Prostate gland (tissue), 2 donors: ENCODE data around the gene TGFBRAP1. TPM values are rescaled to one million over a fixed set of nuclear protein-coding genes. Genes with fewer than 3 reads are reported as not detected.
"Not testable (repeated sequence)": the region's sequence is repeated elsewhere in the genome, so short reads cannot be mapped to it uniquely, and the experiment has no call there.

Experiments used
- DNase-seq: peaks from one replicate; pipeline ENCODE4 v3.0.0-alpha.2; 2019; ENCODE audit warnings: low spot score
- H3K27ac ChIP-seq, 2 donors: fragments of 200-600 bp; sonication (generic); 2 replicates each; pipeline ENCODE4 v1.5.1; 2017 to 2019
- H3K27me3 ChIP-seq: fragments of 200-600 bp; sonication (generic); replicated peaks from 2 replicates; pipeline ENCODE4 v1.5.1; 2019; ENCODE audit not compliant: insufficient read depth
- H3K36me3 ChIP-seq, 2 donors: fragments of 200-600 bp; sonication (generic); 1 replicate in 1 of 2; 2 replicates in 1 of 2; pipeline versions ENCODE4 v1.5.1 to v1.8.1; 2017 to 2019
- H3K4me1 ChIP-seq: fragments of 200-600 bp; sonication (generic); replicated peaks from 2 replicates; pipeline ENCODE4 v1.5.1; 2019
- H3K4me3 ChIP-seq, 2 donors: fragments of 200-600 bp; sonication (generic); 2 replicates each; pipeline ENCODE4 v1.5.1; 2017 to 2019
- H3K9me3 ChIP-seq: fragments of 200-600 bp; sonication (generic); 2 replicates; pipeline ENCODE4 v1.5.1; 2017
- CTCF ChIP-seq, 4 experiments: fragments of 200-600 bp in 2 of 4; fragments of 450-650 bp in 2 of 4; sonication (generic) in 2 of 4; IDR thresholded peaks; 1 replicate in 3 of 4; 2 replicates in 1 of 4; pipeline ENCODE4 v1.5.1; 2016 to 2019; ENCODE audit warnings: antibody characterized with exemption in 4 of 4, mild to moderate bottlenecking in 2 of 4, moderate library complexity in 2 of 4
- POLR2A ChIP-seq: fragments of 450-650 bp; IDR thresholded peaks from one replicate; pipeline ENCODE4 v1.6.1; 2016; ENCODE audit warnings: antibody characterized with exemption, mild to moderate bottlenecking
- POLR2AphosphoS5 ChIP-seq: sonication (generic); formaldehyde crosslinking; IDR thresholded peaks from one replicate; pipeline ENCODE4 v1.6.1; 2017; ENCODE audit warnings: antibody characterized with exemption
- WGBS: methylation state at CpG from one replicate; pipeline ENCODE4 v1.1.5; 2018; 5-methylcytosine and 5-hydroxymethylcytosine counted together
- intact Hi-C: fragments of 100-400 bp; cut with DNase I; formaldehyde crosslinking; loops from one replicate; pipeline ENCODE4 v1.14.2; 2022
- total RNA-seq, 2 donors: library from RNA; depleted of rRNA; stranded (reverse); fragments of >200 nt; gene quantifications; one replicate each; pipeline ENCODE4 v1.1.0, GENCODE V29; 2016

The TGFBRAP1 gene
- total RNA-seq, 2 donors from 2014 or later, result 29.9 to 30.0 TPM

- no peak for DNase-seq
- Histone ChIP-seq H3K36me3 (no peaks in the 10 kb centered on the region), H3K27ac (no peak overlapping the region), H3K9me3 (no peaks in the 10 kb centered on the region), H3K4me3 (no peak overlapping the region), H3K4me1 (no peaks in the 10 kb centered on the region), H3K27me3 (no peaks in the 10 kb centered on the region)
- 95% methylated on average over 3 of the region's 3 CpGs for WGBS
- intact Hi-C loops, result no loop called here
- TF ChIP-seq POLR2AphosphoS5 (no peak), POLR2A (no peak), CTCF (IDR thresholded peaks at IDR 0.05) (no peak)
These were observed 71.6 kb downstream of the TGFBRAP1 start for GRCh38 chr2:105257981-105258380.

GRCh38 chr2:105256431-105257047, 73.0 kb downstream of the TGFBRAP1 start:
- 47% methylated on average over 11 of the region's 11 CpGs for WGBS
- no peaks in the 10 kb centered on the region for H3K36me3 ChIP-seq
- no peaks in the 10 kb centered on the region for H3K4me1 ChIP-seq
- H3K27ac ChIP-seq, result no peak overlapping the region
- no peak overlapping the region for H3K4me3 ChIP-seq
- DNase-seq, result no peak
- TF ChIP-seq CTCF (IDR thresholded peaks at IDR 0.05) (no peak), POLR2AphosphoS5 (no peak), POLR2A (no peak)
- H3K9me3 ChIP-seq, result no peaks in the 10 kb centered on the region
- H3K27me3 ChIP-seq, result no peaks in the 10 kb centered on the region
- intact Hi-C loops, result no loop called here

GRCh38 chr2:105255979-105256378, 73.6 kb downstream of the TGFBRAP1 start:
- Histone ChIP-seq H3K9me3 (no peaks in the 10 kb centered on the region), H3K4me1 (no peaks in the 10 kb centered on the region), H3K27ac (no peak overlapping the region), H3K27me3 (no peaks in the 10 kb centered on the region), H3K36me3 (no peaks in the 10 kb centered on the region), H3K4me3 (no peak overlapping the region)
- TF ChIP-seq POLR2A (no peak), POLR2AphosphoS5 (no peak), CTCF (IDR thresholded peaks at IDR 0.05) (no peak)
- 77% methylated on average over 2 of the region's 2 CpGs for WGBS
- intact Hi-C loops, result no loop called here
- no peak for DNase-seq

- TF ChIP-seq POLR2A (no peak), CTCF (IDR thresholded peaks at IDR 0.05) (no peak), POLR2AphosphoS5 (no peak)
- Histone ChIP-seq H3K4me1 (no peaks in the 10 kb centered on the region), H3K4me3 (no peak overlapping the region), H3K9me3 (no peaks in the 10 kb centered on the region), H3K27ac (no peak overlapping the region), H3K36me3 (no peaks in the 10 kb centered on the region), H3K27me3 (no peaks in the 10 kb centered on the region)
- no peak for DNase-seq
- WGBS, result 89% methylated on average over 5 of the region's 5 CpGs
- intact Hi-C loops, result no loop called here
These were observed 74.9 kb downstream of the TGFBRAP1 start for GRCh38 chr2:105254531-105255210.

GRCh38 chr2:105252271-105252670, 77.3 kb downstream of the TGFBRAP1 start:
- WGBS, result 92% methylated on average over 2 of the region's 2 CpGs
- DNase-seq, result no peak
- no peak for TF ChIP-seq CTCF (IDR thresholded peaks at IDR 0.05)
- no peak for TF ChIP-seq POLR2AphosphoS5
- TF ChIP-seq POLR2A, result no peak

GRCh38 chr2:105251016-105251648, 78.4 kb downstream of the TGFBRAP1 start:
- intact Hi-C loops, H3K27me3 ChIP-seq, H3K4me1 ChIP-seq, H3K36me3 ChIP-seq, H3K9me3 ChIP-seq, H3K27ac ChIP-seq, DNase-seq, H3K4me3 ChIP-seq: not testable (repeated sequence)
- 92% methylated on average over 24 of the region's 43 CpGs for WGBS

More at GRCh38 chr2:105252271-105252670, 77.3 kb downstream of the TGFBRAP1 start:
- no peaks in the 10 kb centered on the region for H3K27me3 ChIP-seq
- intact Hi-C loops, result no loop called here
- H3K27ac ChIP-seq, result no peak overlapping the region
- no peaks in the 10 kb centered on the region for H3K9me3 ChIP-seq
- no peak overlapping the region for H3K4me3 ChIP-seq
- H3K4me1 ChIP-seq, result no peaks in the 10 kb centered on the region
- H3K36me3 ChIP-seq, result no peaks in the 10 kb centered on the region
